Keratinocyte (primary cell): ENCODE data around the gene UCHL1. TPM values are rescaled to one million over a fixed set of nuclear protein-coding genes. Genes with fewer than 3 reads are reported as not detected.

Experiments used
- DNase-seq: peaks from one replicate; pipeline ENCODE4 v3.0.0-alpha.2; 2011; ENCODE audit warnings: low read depth, missing footprints, low spot score
- FAIRE-seq: peaks from 2 replicates; lab custom pipeline; 2011; peaks lifted over from hg19 to GRCh38; lab: Jason Lieb, UNC
- H2AFZ ChIP-seq: 2 replicates; pipeline ENCODE4 v1.6.0; 2012; ENCODE audit warnings: low read length, control low read depth, inconsistent platforms; ENCODE audit not compliant: control insufficient read depth
- H3K27ac ChIP-seq: 2 replicates; pipeline ENCODE4 v1.5.1; 2011; ENCODE audit warnings: low read length; ENCODE audit not compliant: control insufficient read depth, insufficient read depth
- H3K27me3 ChIP-seq: 3 replicates; pipeline ENCODE4 v1.6.0; 2011; ENCODE audit warnings: low read length; ENCODE audit not compliant: control insufficient read depth, insufficient read depth; ENCODE audit errors: extremely low read depth
- H3K36me3 ChIP-seq, 2 experiments: 2 replicates in 1 of 2; 3 replicates in 1 of 2; pipeline ENCODE4 v1.5.1; 2011; ENCODE audit warnings: low read length in 2 of 2, mild to moderate bottlenecking in 1 of 2; ENCODE audit not compliant: control insufficient read depth in 2 of 2, insufficient read depth in 2 of 2; ENCODE audit errors: extremely low read depth in 1 of 2
- H3K4me1 ChIP-seq: 3 replicates; pipeline ENCODE4 v1.5.1; 2011; ENCODE audit warnings: low read length; ENCODE audit not compliant: control insufficient read depth, insufficient read depth; ENCODE audit errors: extremely low read depth
- H3K4me2 ChIP-seq: 3 replicates; pipeline ENCODE4 v1.6.0; 2011; ENCODE audit warnings: low read depth, low read length; ENCODE audit not compliant: control insufficient read depth, insufficient read depth; ENCODE audit errors: extremely low read depth
- H3K4me3 ChIP-seq, 3 experiments: fragments of 200-600 bp in 1 of 3; sonication (generic) in 1 of 3; 2 replicates in 2 of 3; 3 replicates in 1 of 3; pipeline ENCODE4 v1.5.1; 2011 to 2016; ENCODE audit warnings: low read length in 3 of 3, mild to moderate bottlenecking in 3 of 3, control low read depth in 2 of 3, inconsistent platforms in 1 of 3, low read depth in 1 of 3, mixed read lengths in 1 of 3, mixed run types in 1 of 3, moderate library complexity in 1 of 3; ENCODE audit not compliant: control insufficient read depth in 2 of 3, insufficient read depth in 2 of 3; ENCODE audit errors: extremely low read depth in 1 of 3
- H3K79me2 ChIP-seq: 2 replicates; pipeline ENCODE4 v1.6.0; 2012; ENCODE audit warnings: low read length; ENCODE audit not compliant: control insufficient read depth, insufficient read depth
- H3K9ac ChIP-seq: 3 replicates; pipeline ENCODE4 v1.6.0; 2011; ENCODE audit warnings: low read length; ENCODE audit not compliant: control insufficient read depth, insufficient read depth; ENCODE audit errors: extremely low read depth
- H3K9me1 ChIP-seq: 3 replicates; pipeline ENCODE4 v1.6.0; 2011; ENCODE audit warnings: low read length; ENCODE audit not compliant: control insufficient read depth, insufficient read depth; ENCODE audit errors: extremely low read depth
- H3K9me3 ChIP-seq: 2 replicates; pipeline ENCODE4 v1.5.1; 2012; ENCODE audit warnings: low read depth, low read length; ENCODE audit not compliant: control insufficient read depth
- H4K20me1 ChIP-seq: 3 replicates; pipeline ENCODE4 v1.6.0; 2011; ENCODE audit warnings: low read length; ENCODE audit not compliant: control insufficient read depth, insufficient read depth; ENCODE audit errors: extremely low read depth
- CTCF ChIP-seq, 3 experiments: IDR thresholded peaks in 1 of 3; conservative IDR thresholded peaks in 1 of 3; optimal IDR thresholded peaks in 1 of 3; 2 replicates in 2 of 3; 3 replicates in 1 of 3; pipeline versions ENCODE3 to v1.5.1; 2011; ENCODE audit warnings: low read length in 3 of 3, mild to moderate bottlenecking in 3 of 3, moderate library complexity in 2 of 3, control low read depth in 1 of 3, inconsistent platforms in 1 of 3; ENCODE audit not compliant: insufficient read depth in 2 of 3; ENCODE audit errors: extremely low read depth in 1 of 3
- EZH2 ChIP-seq: IDR thresholded peaks from one replicate; pipeline ENCODE4 v1.6.1; 2012; ENCODE audit warnings: inconsistent platforms, mild to moderate bottlenecking, low read length, moderate library complexity
- dilution Hi-C: fragments of 300-500 bp; cut with MboI; formaldehyde crosslinking; loops from one replicate; pipeline ENCODE4 v1.7.0; 2020; ENCODE audit warnings: low sequenced_read_pairs; ENCODE audit not compliant: extremely low pct_ligation_motif_present
- polyA plus RNA-seq, 5 experiments: library from polyadenylated mRNA; depleted of rRNA in 3 of 5; stranded (reverse) in 3 of 5; stranded (forward) in 1 of 5; unstranded in 1 of 5; fragments of >200 nt; gene quantifications; 1 replicate in 1 of 5; 2 replicates in 3 of 5; 3 replicates in 1 of 5; pipeline versions ENCODE4 v1.2.1 to v1.2.3, GENCODE V29; 2011 to 2012; ENCODE audit warnings: missing spikeins in 2 of 5, low read depth in 1 of 5, low replicate concordance in 1 of 5

The UCHL1 gene
- polyA plus RNA-seq, 1 donor (not counting 4 experiments of a cell fraction or from before 2014, with no cell fraction given) = 3.0 TPM

GRCh38 chr4:41303372-41304118 lies 46.8 kb downstream of the UCHL1 start:
- dilution Hi-C loops = no loop called here
- FAIRE-seq = no peak

GRCh38 chr4:41304221-41304620 lies 47.5 kb downstream of the UCHL1 start:
- dilution Hi-C loops = no loop called here

More at GRCh38 chr4:41303372-41304118, 46.8 kb downstream of the UCHL1 start:
- H3K9me1 ChIP-seq = no peaks in the 10 kb centered on the region
- H4K20me1 ChIP-seq = no peaks in the 10 kb centered on the region
- H3K27ac ChIP-seq = no peak overlapping the region
- no peak overlapping the region for H3K9ac ChIP-seq
- H3K79me2 ChIP-seq = no peaks in the 10 kb centered on the region
- no peak overlapping the region for H3K4me2 ChIP-seq
- no peak overlapping the region for H2AFZ ChIP-seq
- no peaks in the 10 kb centered on the region for H3K36me3 ChIP-seq
- TF ChIP-seq EZH2 (no peak), CTCF (optimal IDR thresholded peaks at IDR 0.05 in 1 of 3, IDR thresholded peaks at IDR 0.05 in 1 of 3, conservative IDR thresholded peaks at IDR 0.05 in 1 of 3; ENCODE audit: extremely low read depth in 1 of 3, insufficient read depth in 2 of 3, low read length in 3 of 3) (no peak)
- no peaks in the 10 kb centered on the region for H3K27me3 ChIP-seq
- DNase-seq = no peak
- no peaks in the 10 kb centered on the region for H3K4me1 ChIP-seq
- H3K9me3 ChIP-seq = no peaks in the 10 kb centered on the region
- H3K4me3 ChIP-seq = no peak overlapping the region

More at GRCh38 chr4:41304221-41304620, 47.5 kb downstream of the UCHL1 start:
- Histone ChIP-seq H3K9me3 (no peaks in the 10 kb centered on the region), H3K9ac (no peak overlapping the region), H3K9me1 (no peaks in the 10 kb centered on the region), H3K27me3 (no peaks in the 10 kb centered on the region), H3K4me2 (no peak overlapping the region), H4K20me1 (no peaks in the 10 kb centered on the region), H3K36me3 (no peaks in the 10 kb centered on the region), H3K4me1 (no peaks in the 10 kb centered on the region), H3K4me3 (no peak overlapping the region), H2AFZ (no peak overlapping the region), H3K79me2 (no peaks in the 10 kb centered on the region), H3K27ac (no peak overlapping the region)
- no peak for TF ChIP-seq EZH2
- TF ChIP-seq CTCF (optimal IDR thresholded peaks at IDR 0.05 in 1 of 3, IDR thresholded peaks at IDR 0.05 in 1 of 3, conservative IDR thresholded peaks at IDR 0.05 in 1 of 3; ENCODE audit: extremely low read depth in 1 of 3, insufficient read depth in 2 of 3, low read length in 3 of 3) = no peak
- FAIRE-seq = no peak
- no peak for DNase-seq
